Ramos (cell line): ENCODE data around the gene ULK3.

Source experiments
- in situ Hi-C: fragments of 300-500 bp; cut with MboI; formaldehyde crosslinking; loops from one replicate; pipeline ENCODE4 v1.14.3; 2022; ENCODE audit warnings: low sequenced_read_pairs; ENCODE audit not compliant: unreplicated experiment

ULK3 gene

GRCh38 chr15:74841891-74842373, 1.0 kb downstream of the ULK3 start:
- in situ Hi-C loops = no loop called here

GRCh38 chr15:74840851-74841775, 1.8 kb downstream of the ULK3 start:
- in situ Hi-C loops = no loop called here

DNA sequence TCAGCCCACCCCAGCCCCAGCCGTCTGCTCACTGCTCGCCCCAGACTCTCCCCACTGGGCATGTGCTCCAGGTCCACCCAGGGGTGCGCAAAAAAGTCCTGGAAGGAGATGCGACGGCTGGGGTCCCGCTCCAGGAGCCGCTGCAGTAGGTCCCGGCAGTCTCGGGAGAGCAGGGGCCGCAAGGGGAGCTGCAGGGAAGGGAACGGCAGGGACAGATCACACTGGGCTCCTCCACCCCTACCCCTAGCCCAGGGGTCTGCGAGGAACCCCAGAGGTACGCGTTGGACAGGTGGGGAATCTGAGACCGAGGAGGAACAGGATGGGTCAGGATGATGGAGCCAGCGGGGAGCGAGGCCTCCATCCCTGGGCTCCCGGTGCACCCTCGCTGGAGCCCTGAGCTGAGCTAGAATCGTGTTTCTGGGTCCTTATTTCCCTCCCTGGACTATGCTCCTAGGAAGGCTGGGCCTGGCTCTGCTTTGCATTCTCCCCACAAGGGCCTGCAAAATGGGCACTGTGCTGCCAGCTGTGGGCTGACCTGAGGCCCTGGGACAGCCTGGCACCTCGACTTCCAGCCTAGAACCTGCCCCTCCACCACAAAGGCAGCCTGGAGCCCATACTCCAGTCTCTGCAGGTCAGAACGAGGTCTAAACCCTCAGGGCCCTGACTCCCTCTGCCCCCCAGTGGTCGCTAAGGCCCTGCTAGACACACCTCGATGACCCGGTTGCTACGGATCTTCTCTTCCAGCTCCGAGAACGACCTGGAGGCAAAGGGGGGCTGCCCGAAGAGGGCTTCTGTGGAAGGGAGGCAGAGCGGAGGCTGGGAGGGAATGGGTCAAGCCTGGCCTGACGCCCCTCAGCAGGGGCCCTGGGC, 3.2 kb downstream of the ULK3 start:
- in situ Hi-C loops = loop anchor here (10.0 kb wide), 1 partner anchor 205 kb away; no protein-coding TSS in a partner anchor

DNA sequence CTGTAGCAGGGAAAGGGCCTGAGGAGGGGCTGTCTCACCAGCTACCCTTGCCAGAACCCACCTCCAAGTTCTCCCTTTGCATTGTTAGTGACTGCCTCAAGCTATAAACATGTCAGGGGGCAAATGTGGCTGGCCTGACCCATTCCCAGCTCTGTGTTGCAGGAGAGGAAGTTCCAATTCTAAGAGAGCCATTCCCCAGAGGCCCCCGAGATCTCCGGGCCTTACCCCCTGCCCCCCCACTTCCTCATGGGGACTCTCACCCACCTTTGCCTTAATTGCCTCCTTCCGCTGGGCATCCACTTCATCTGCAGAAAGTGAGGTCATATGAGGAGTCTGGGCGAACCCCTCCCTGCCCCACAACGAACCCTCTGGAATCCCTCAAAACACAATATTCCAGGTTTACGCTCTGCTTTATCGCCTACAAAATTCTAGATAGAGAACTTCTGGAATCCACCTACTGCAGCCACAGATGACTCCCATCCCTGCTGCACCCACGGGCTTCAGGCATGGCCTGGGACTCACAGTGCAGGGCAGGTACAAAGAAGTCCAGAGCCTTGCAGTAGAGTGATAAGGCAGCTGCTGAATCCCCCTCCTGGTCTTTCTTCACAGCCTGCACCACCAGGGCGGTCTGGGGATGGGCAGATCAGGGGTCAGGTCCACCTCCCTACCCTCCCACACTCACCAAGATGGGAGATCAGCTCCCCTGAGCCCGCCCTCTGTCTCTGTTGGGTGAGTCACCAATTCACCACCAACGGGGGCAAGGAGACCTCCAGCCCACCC, 4.0 kb downstream of the ULK3 start:
- in situ Hi-C loops = loop anchor here (10.0 kb wide), 1 partner anchor 204 kb away; no protein-coding TSS in a partner anchor

DNA sequence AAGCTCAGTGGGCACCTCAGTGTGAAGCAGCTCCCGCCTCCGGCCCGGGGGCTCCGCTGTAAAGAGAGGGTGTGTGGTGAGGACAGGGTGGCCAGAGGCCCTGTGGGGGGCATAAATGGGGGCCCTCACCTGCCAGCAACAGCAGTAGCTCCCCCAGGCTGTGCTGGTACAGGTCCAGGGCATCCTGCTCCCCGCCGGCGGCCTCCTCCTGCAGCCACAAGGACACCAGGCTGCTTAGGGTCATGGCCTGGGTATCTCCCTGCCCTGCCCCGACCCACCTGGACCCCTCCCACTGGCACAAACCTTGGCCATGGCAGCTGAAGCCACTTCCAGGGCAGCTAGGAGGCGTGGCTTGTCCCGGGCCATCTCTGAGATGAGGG, 4.8 kb downstream of the ULK3 start:
- in situ Hi-C loops = loop anchor here (10.0 kb wide), 1 partner anchor 203 kb away; no protein-coding TSS in a partner anchor

GRCh38 chr15:74837482-74838136, 5.3 kb downstream of the ULK3 start:
- in situ Hi-C loops = loop anchor here (10.0 kb wide), 1 partner anchor 203 kb away; no protein-coding TSS in a partner anchor

DNA sequence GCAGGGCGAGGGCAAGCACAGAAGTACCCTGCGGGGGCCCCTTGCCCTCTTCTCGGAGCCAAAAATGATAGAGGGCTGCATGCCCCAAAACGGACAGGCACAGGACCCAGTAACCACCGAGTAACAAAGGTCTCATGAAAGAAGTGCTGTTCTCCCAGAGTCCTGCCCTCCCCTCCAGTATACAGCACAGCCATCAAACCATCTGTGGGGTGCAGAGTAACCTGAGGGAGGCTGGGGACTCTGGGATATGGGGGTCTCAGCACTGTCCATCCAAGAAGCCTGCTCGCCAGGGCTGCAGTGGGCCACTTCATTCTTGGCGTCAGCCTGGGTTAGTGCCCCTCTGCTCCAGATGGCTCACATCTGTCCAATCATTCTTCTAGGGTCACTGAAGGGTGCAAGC, 6.1 kb downstream of the ULK3 start:
- in situ Hi-C loops = loop anchor here (10.0 kb wide), 1 partner anchor 202 kb away; no protein-coding TSS in a partner anchor

- in situ Hi-C loops = loop anchor here (10.0 kb wide), 1 partner anchor 201 kb away; no protein-coding TSS in a partner anchor
These were observed 7.6 kb downstream of the ULK3 start for GRCh38 chr15:74835312-74835823.

DNA sequence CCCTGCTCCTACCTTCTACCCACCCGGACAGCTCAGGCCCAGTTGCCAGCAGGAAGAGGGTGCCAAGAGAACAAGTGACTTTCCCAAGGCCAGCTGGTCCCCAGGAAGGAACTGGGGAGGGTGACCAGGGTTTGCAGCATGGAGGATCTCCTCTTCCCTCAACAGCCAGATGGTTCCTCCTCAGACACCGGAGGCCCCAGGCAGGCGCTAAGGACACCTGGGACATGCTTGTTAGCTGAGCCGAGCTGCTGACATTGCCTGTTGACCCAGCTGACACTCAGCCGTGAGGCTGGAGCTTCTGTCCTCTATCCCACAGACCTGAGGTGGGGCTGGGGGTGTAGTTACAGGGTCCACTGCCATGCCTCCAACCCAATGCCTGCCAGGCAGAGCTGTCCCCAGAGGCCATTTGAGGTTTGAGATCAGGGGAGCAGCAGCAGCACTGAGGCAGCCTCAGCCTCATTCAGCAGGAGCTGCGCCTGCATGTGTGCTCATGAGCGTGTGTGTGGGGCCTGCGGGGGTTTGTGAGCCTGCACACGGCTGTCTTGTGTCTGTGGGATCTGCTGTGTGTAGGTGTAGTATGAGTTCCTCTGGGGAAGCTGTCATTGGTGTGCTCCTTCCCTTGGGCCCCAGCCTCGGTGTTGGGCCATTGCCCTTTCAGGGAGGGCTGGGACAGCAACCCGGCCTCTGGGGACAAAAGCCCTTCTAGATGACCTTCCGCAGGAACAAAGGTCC, 9.4 kb downstream of the ULK3 start:
- in situ Hi-C loops = loop anchor here (10.0 kb wide), 1 partner anchor 199 kb away; no protein-coding TSS in a partner anchor

DNA sequence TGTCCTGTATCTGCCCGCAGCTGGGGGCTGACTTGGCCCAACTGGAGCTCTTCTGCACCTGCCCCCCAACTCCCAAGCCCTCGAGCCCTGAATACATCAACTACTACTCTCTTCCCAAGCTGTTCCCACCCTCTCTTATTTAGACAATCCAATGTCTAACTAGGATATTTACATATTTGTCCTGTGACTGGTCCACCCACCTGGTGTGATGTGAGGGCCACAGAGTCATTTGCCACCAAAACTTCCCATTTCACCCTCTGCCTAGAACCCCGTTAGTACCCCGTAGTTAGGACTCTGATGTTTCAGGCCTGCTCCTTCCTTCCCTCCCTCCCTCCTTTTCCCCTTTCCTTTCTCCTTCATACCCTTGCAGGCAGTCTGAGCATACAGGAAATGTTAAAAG, 10.1 kb downstream of the ULK3 start:
- in situ Hi-C loops = loop anchor here (10.0 kb wide), 1 partner anchor 198 kb away; no protein-coding TSS in a partner anchor

GRCh38 chr15:74831813-74832495, 11.0 kb downstream of the ULK3 start:
- in situ Hi-C loops = loop anchor here (10.0 kb wide), 1 partner anchor 197 kb away; no protein-coding TSS in a partner anchor

- in situ Hi-C loops = loop anchor here (10.0 kb wide), 1 partner anchor 196 kb away; no protein-coding TSS in a partner anchor
These were observed 12.1 kb downstream of the ULK3 start for GRCh38 chr15:74830868-74831267.

DNA sequence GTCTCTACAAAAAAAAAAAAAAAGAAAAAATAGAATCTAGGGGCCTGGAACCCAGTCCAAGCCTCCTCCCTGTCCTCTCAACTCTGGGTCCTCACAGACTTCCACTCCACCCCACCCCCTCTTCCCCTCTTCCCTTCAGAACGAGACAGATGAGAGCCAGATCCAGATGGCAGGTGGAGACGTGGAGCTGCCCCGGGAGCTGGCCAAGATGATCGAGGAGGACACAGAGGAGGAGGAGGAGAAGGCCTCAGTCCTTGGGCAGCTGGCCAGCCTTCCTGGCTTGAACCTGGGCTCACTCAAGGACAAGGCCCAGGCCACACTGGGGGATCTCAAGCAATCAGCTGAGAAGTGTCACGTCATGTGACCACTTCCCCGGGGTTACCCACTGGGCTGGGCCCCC, 13.0 kb downstream of the ULK3 start:
- in situ Hi-C loops = loop anchor here (10.0 kb wide), 1 partner anchor 195 kb away; no protein-coding TSS in a partner anchor

- in situ Hi-C loops = no loop called here
These were observed 13.5 kb downstream of the ULK3 start for GRCh38 chr15:74829486-74829885.

- in situ Hi-C loops = no loop called here
These were observed 14.1 kb downstream of the ULK3 start for GRCh38 chr15:74828835-74829234.

GRCh38 chr15:74827614-74828013, 15.3 kb downstream of the ULK3 start:
- in situ Hi-C loops = no loop called here

GRCh38 chr15:74826921-74827320, 16.0 kb downstream of the ULK3 start:
- in situ Hi-C loops = no loop called here
